Stimulated activated memory B cell treated with anti-CD40 and anti-IgM and Interleukin-4, amounts not matched to agents 10 μg/mL and 1 μg/mL and 100 μg/mL, for 72 hours (primary cell): ENCODE measurements around the gene ENO1.

Experiments used
- ATAC-seq: fragments of 150-1000 bp; cut with Tn5 transposase; 2 replicates; pipeline ENCODE4 v1.10.0; 2021
- H3K27ac Mint-ChIP-seq: one replicate; pipeline ENCODE4 v1.8.0; 2022; ENCODE audit warnings: mild to moderate bottlenecking, mixed read lengths
- H3K27me3 Mint-ChIP-seq: one replicate; pipeline ENCODE4 v1.8.0; 2022; ENCODE audit warnings: mixed read lengths
- H3K36me3 Mint-ChIP-seq: one replicate; pipeline ENCODE4 v1.8.0; 2022; ENCODE audit warnings: mixed read lengths
- H3K4me1 Mint-ChIP-seq: one replicate; pipeline ENCODE4 v1.8.0; 2022; ENCODE audit warnings: mixed read lengths
- H3K4me3 Mint-ChIP-seq: one replicate; pipeline ENCODE4 v1.8.0; 2022; ENCODE audit warnings: mild to moderate bottlenecking, moderate library complexity, mixed read lengths
- H3K9me3 Mint-ChIP-seq: one replicate; pipeline ENCODE4 v1.8.0; 2022; ENCODE audit warnings: mixed read lengths

ENO1 gene

DNA sequence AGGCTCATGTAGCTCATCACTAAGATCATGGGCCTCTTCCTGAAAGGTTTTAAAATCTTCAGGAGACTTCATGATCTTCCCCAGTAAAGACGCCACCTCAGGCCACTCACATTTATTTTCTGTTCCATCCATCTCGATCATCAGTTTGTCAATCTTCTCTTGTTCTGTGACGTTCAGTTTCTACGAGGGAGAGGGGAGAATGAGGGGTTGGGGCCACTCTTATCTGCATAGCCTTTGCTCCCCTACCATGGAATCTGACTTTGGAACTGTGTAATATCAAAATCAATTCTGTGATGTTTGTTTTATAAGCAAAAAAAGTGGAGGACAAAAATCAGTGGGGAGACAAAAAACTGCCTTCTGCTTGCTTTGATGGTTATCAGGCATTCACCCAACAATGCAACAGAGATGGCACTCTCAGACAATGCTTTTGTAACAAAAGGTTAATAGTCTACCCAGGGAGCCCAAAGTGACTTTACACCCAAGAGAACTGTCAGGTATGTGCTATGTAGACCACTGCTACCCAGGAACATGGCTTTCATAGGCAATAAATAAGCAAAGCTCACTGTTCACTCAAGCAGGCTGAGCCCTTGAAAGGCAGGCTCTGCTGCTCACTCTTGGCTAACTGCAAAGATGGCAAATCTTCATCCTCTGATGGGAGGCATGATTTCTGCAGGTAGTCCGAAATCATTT, 10.5 kb downstream of the ENO1 start:
- Mint-ChIP-seq H3K4me3 (no peak overlapping the region), H3K27me3 (no peaks in the 10 kb centered on the region), H3K27ac (no peak overlapping the region), H3K4me1 (peaks cover 33% of the 10 kb centered on the region), H3K9me3 (no peaks in the 10 kb centered on the region), H3K36me3 (peaks cover 76% of the 10 kb centered on the region)
- ATAC-seq: no peak

DNA sequence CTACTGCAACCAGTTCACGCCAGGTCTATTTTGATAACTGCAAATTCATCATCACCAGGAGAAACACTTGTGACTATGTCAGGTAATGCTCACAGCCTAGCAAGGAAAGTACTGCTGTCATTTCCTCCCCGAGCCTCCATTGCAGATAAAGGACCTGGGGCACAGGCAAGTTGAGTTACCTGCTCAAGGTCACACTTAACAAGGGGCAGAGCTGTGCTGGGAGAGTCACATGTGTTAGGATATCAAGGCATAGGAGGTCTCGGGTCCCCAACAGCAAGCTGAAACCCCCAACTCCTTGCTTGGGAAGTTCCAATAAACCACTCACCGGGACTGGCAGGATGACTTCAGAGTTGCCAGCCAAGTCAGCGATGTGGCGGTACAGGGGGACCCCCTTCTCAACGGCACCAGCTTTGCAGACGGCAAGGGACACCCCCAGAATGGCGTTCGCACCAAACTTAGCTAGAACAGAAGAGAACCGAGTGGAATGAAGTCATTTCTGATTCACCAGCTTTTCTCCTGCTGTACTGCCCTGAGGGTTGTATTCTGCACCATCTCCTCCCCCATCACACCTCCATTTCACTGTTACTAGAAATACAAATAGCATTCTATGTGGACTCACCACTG, 11.6 kb downstream of the ENO1 start:
- Mint-ChIP-seq H3K36me3 (peaks cover 76% of the 10 kb centered on the region), H3K27ac (peak overlapping the region; percentile 30), H3K27me3 (no peaks in the 10 kb centered on the region), H3K9me3 (no peaks in the 10 kb centered on the region), H3K4me3 (no peak overlapping the region), H3K4me1 (peaks cover 23% of the 10 kb centered on the region)
- no peak for ATAC-seq

DNA sequence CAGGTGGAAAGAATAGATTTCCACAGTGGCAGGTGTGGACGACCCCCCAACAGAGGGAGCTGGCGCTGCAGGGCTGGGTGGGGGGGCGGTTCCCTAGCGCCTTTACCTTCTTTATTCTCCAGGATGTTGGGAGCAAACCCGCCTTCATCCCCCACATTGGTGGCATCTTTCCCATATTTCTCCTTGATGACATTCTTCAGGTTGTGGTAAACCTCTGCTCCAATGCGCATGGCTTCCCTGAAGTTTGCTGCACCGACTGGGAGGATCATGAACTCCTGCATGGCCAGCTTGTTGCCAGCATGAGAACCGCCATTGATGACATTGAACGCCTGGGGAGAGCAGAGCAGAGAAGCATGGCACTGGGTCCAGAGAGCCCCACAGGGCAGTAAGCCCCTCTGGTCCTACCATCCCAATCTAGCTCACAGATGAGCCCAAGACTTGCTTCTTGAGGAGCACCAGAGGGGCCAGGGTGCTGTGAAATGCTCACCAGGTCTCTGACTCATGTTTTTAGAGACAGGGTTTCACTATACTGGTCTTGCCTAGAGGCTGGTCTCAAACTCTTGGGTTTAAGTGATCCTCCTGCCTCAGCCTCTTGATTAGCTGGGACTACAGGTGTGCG, 12.2 kb downstream of the ENO1 start:
- Mint-ChIP-seq H3K36me3 (peaks cover 75% of the 10 kb centered on the region), H3K4me1 (peaks cover 20% of the 10 kb centered on the region), H3K27ac (peak overlapping the region; percentile 30), H3K4me3 (no peak overlapping the region), H3K27me3 (no peaks in the 10 kb centered on the region), H3K9me3 (no peaks in the 10 kb centered on the region)
- ATAC-seq: no peak

DNA sequence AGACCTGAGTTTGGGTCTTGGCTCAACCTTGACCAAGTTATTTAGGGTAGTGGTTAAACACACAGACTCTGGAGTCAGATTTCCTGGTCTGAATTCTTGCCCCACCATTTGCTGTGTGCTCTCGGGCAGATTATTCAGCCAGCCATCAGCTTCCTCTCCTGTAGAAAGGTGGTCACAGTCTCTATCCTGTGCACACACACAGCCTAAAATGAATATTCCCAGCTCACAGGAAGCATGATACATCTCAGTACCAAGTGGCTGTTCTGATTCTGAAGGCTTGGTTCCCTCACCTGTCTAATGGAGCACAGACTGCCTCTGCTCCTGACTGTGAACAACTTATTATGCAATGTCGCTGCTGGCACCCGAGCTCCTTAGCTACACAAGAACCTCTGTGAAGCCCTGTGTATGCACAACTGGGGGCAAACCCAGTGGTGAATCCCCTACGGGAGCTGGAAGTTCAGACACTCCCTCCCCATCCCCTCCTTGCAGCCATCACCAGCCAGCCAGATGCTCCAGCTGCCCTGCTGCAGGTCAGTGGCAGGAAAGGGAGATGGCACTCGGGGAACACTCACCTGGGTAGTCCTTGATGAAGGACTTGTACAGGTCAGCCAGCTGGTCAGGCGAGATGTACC, 13.7 kb downstream of the ENO1 start:
- peaks cover 19% of the 10 kb centered on the region for H3K4me1 Mint-ChIP-seq

DNA sequence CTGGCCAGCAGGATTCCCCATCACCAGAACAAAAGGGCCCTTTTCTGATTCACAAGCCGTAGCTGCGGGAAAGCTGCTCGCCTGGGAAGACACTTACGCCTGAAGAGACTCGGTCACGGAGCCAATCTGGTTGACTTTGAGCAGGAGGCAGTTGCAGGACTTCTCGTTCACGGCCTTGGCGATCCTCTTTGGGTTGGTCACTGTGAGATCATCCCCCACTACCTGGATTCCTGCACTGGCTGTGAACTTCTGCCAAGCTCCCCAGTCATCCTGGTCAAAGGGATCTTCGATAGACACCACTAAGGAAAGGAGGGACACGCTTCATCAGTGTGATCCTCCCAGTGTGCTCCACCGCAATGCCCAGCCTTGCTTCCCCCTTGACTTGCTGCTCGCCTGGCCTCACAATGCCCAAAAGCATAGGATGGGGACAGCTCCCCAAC, 14.7 kb downstream of the ENO1 start:
- no peak overlapping the region for H3K4me3 Mint-ChIP-seq
- peaks cover 71% of the 10 kb centered on the region for H3K36me3 Mint-ChIP-seq
- H3K9me3 Mint-ChIP-seq: no peaks in the 10 kb centered on the region
- no peak for ATAC-seq
- no peak overlapping the region for H3K27ac Mint-ChIP-seq
- peaks cover 17% of the 10 kb centered on the region for H3K4me1 Mint-ChIP-seq
- no peaks in the 10 kb centered on the region for H3K27me3 Mint-ChIP-seq

More for the DNA sequence above, 13.7 kb downstream of the ENO1 start:
- Mint-ChIP-seq H3K27ac (no peak overlapping the region), H3K4me3 (no peak overlapping the region), H3K36me3 (peaks cover 75% of the 10 kb centered on the region), H3K9me3 (no peaks in the 10 kb centered on the region), H3K27me3 (no peaks in the 10 kb centered on the region)
- no peak for ATAC-seq

DNA sequence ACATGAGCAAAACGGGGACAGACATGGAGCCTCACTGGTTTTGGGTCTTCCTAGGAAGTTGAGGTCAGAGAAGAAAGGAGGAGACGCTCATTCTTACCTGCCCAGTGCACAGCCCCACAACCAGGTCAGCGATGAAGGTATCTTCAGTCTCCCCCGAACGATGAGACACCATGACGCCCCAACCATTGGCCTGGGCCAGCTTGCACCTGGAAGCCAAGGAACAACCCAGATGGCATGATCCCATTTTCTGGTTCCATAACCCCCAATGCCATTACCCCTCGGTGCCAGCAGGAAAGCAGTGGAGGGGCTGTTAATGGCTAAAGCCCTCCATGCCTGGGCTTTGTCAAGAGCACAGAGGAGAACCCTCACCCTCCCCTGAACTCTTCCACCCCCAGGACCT, 15.3 kb downstream of the ENO1 start:
- Mint-ChIP-seq H3K4me1 (peaks cover 18% of the 10 kb centered on the region), H3K4me3 (no peak overlapping the region), H3K36me3 (peaks cover 76% of the 10 kb centered on the region)

DNA sequence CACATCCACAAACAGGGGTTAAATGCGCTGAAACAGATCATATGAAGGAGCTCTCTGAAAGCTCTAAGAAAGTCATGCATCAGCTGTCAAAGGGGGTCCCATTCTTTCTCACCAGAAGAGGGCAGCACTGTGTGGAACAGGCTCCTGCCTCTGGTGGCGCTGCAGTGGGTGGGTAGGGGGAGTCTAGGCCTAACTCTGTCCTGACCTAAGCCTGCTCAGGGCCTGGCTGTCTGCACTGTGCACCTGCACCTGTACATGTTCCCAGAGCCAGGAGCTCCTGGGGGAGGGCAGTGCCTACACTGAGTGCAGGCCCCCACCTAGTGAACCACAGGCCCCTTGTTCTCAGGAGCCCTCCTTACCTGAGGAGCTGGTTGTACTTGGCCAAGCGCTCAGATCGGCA, 16.0 kb downstream of the ENO1 start:
- Mint-ChIP-seq H3K27ac (no peak overlapping the region), H3K4me1 (peaks cover 18% of the 10 kb centered on the region), H3K27me3 (no peaks in the 10 kb centered on the region), H3K4me3 (no peak overlapping the region), H3K36me3 (peaks cover 76% of the 10 kb centered on the region), H3K9me3 (no peaks in the 10 kb centered on the region)
- peak; percentile 47 for ATAC-seq

More for the DNA sequence above, 15.3 kb downstream of the ENO1 start:
- Mint-ChIP-seq H3K27me3 (no peaks in the 10 kb centered on the region), H3K27ac (no peak overlapping the region), H3K9me3 (no peaks in the 10 kb centered on the region)
- ATAC-seq: no peak

DNA sequence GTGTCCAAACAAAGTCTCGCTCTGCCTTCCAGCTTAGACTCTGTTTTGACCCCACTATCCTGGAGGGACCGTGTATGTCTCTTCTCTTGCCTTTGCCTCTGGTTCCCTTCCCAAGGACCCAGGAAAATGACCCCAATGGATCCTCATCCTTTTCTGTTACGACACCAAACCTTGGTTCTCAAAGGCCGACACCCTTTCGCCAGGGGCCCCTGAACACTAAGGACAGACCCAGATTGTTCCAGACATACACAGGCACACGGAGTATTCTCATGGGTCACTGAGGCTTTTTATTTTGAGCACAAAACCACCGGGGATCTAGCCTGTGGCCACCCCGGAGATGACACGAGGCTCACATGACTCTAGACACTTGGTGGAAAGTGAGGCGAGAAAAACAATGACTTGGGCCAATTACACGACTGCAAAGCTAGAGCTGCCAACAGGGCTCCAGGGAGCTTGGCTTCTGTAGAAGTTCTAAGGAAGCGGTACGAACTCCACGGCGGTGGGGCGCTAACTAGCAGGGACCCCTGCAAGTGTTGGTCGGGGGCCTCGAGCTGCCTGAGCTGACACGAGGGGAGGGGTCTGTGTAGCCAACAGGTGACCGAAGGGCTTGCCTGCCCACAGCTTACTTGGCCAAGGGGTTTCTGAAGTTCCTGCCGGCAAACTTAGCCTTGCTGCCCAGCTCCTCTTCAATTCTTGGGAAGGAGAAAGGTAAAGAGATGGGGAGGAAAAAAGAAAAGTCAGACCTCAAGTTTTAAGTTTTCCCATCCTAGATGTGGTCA, 17.6 kb downstream of the ENO1 start:
- H3K4me1 Mint-ChIP-seq: peaks cover 18% of the 10 kb centered on the region
- H3K9me3 Mint-ChIP-seq: no peaks in the 10 kb centered on the region
- no peak overlapping the region for H3K4me3 Mint-ChIP-seq
- H3K36me3 Mint-ChIP-seq: peaks cover 75% of the 10 kb centered on the region
- H3K27me3 Mint-ChIP-seq: no peaks in the 10 kb centered on the region
- H3K27ac Mint-ChIP-seq: no peak overlapping the region
- no peak for ATAC-seq

DNA sequence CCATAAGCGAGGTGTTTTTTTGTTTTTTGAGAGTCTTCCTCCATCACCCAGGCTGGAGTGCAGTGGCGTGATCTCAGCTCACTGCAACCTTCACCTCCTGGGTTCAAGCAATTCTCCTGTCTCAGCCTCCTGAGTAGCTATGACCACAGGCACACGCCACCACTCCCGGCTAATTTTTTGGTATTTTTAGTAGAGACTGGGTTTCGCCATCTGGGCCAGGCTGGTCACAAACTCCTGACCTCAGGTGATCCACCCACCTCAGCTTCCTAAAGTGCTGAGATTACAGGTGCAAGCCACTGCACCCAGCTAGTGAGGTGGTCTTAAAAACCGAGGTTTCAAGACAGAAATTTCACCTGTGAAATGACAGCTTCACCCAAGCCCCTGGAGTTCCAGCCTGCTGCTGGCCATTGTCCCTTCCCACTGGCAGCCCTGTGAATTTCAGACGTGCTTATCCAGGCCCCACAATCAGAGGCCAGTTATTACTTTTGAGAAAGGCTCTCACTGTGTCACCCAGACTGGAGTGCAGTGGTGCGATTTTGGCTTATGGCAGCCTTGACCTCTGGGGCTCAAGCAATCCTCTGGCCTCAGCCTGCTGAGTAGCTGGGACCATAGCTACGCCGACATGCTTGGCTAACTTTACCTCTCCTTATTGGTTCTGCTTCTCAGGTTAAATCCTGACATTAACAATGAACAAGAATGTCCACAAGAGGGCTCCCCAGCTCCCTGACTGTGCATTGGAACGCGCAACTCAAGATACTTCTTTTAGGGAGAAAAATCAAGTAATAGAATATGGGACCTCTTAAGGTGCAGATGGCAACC, 19.4 kb downstream of the ENO1 start:
- peak; percentile 77 for ATAC-seq
- Mint-ChIP-seq H3K9me3 (no peaks in the 10 kb centered on the region), H3K36me3 (peaks cover 73% of the 10 kb centered on the region), H3K27me3 (no peaks in the 10 kb centered on the region), H3K4me3 (no peak overlapping the region), H3K4me1 (peaks cover 18% of the 10 kb centered on the region), H3K27ac (no peak overlapping the region)

DNA sequence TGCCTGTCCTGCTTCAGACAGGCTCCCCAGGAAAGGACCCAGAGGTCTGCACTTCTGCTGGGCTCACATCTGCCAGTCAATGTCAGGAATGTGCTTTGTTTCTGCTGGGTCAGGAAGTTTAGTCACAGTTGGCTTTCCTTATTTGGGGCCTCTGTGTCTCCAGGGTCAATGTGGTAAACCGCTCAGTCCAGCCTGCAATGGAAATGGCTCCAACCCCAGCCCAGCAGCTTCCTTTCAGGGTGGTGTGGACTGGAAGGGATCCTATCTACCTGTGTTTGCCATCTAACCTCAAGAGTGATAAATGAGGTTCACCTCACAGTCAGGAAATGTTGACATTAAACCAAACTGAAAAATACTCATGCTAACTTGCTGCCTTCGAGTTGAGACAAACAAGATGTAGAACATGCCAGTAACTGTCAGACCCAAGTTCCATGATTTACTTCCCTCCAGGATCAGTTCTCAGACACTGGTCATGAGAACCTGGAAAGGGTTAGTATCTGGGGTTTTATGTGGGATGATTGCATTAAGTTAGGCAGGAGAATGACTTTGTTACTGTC, 20.3 kb downstream of the ENO1 start:
- H3K4me3 Mint-ChIP-seq: no peak overlapping the region
- peaks cover 64% of the 10 kb centered on the region for H3K36me3 Mint-ChIP-seq
- no peak for ATAC-seq
- H3K27ac Mint-ChIP-seq: peak overlapping the region; percentile 22
- H3K27me3 Mint-ChIP-seq: no peaks in the 10 kb centered on the region
- H3K9me3 Mint-ChIP-seq: no peaks in the 10 kb centered on the region
- H3K4me1 Mint-ChIP-seq: peaks cover 18% of the 10 kb centered on the region

DNA sequence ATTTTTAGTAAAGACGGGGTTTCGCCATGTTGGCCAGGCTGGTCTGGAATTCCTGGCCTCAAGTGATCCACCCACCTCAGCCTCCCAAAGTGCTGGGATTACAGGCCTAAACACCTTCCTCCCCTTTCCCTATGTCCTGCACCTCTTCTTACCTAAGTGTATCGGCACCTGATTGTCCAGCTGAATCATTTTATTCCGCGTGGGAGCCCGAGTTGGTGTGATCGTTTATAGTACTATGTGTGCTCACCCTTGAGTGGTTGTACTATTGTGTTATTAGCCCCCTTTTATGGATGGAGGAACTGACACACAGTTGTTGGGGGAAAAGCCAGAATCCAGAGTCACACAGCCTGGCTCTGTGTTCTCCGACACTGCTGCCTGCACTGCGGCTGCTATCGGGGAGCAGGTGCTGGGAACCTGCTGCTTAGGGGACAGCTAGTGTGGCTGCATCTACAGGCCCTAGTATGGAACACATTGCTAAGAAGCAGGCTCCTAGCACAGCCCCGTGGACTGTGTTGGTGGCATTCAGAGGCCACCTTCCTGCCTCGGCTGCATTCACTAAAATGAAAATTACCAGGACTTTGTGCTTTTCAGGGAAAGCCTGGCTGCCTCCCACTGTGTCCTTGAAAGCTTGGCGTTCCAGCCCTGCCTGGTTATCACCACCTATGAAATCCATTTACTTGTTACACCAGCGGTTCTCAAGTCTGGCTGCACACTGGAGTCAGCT, 21.6 kb downstream of the ENO1 start:
- Mint-ChIP-seq H3K27ac (no peak overlapping the region), H3K4me3 (no peak overlapping the region), H3K4me1 (peaks cover 18% of the 10 kb centered on the region), H3K36me3 (peaks cover 50% of the 10 kb centered on the region), H3K9me3 (no peaks in the 10 kb centered on the region), H3K27me3 (no peaks in the 10 kb centered on the region)
- no peak for ATAC-seq

DNA sequence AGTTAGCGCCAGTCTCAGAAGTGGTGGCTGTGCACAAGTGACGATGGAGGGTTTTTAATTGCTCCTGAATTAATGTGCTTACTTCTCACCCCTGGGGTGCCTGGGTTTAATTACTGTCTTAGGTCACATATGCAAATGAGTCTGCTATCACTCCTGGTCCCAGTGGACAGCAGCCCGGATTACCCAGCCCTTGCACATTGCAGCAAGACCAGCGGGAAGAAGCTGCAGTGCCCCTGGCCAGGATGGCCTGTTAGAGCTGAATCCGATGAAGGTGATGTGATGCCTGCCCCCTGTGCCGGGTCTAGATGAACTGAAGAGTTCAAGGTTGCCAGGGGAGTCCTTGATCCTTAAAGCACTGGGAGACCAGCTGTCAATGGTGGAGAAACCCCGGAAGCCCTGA, 24.2 kb downstream of the ENO1 start:
- Mint-ChIP-seq H3K27ac (no peak overlapping the region), H3K4me3 (no peak overlapping the region), H3K36me3 (peaks cover 31% of the 10 kb centered on the region), H3K9me3 (no peaks in the 10 kb centered on the region), H3K27me3 (no peaks in the 10 kb centered on the region), H3K4me1 (peaks cover 6% of the 10 kb centered on the region)
- no peak for ATAC-seq

DNA sequence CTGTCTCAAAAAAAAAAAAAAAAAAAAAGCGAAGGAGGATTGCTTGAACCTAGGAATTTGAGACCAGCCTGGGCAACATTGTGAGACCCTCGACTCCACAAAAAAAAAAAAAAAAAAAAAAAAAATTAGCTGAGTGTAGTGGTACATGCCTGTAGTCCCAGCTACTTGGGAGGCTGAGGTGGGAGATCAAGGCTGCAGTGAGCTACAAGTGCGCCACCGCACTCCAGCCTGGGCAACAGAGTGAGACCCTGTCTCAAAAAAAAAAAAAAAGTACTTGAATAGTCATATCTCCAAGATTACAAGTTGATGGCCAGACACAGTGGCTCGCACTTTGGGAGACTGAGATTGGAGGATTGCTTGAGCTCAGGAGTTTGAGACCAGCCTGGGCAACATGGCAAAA, 27.4 kb downstream of the ENO1 start:
- ATAC-seq: no peak
- Mint-ChIP-seq H3K27me3 (no peaks in the 10 kb centered on the region), H3K9me3 (no peaks in the 10 kb centered on the region), H3K4me3 (no peak overlapping the region), H3K4me1 (no peaks in the 10 kb centered on the region), H3K36me3 (peaks cover 3% of the 10 kb centered on the region), H3K27ac (no peak overlapping the region)
